ENCODE data around the gene TMEM101. TPM values are rescaled to one million over a fixed set of nuclear protein-coding genes. Genes with fewer than 3 reads are reported as not detected.

Gene TMEM101
- total and polyA plus RNA-seq, 2 experiments from 2014 or later, result 33.4 to 41.0 TPM

- Histone ChIP-seq H4K20me1 (ENCODE audit: insufficient read depth, poor library complexity, severe bottlenecking) (no peaks in the 10 kb centered on the region), H3K4me2 (peak overlapping the region; percentile 94), H3K36me3 (replicated peaks; ENCODE audit: insufficient read depth, low read depth) (no peaks in the 10 kb centered on the region), H2AFZ (peak overlapping the region; percentile 75), H3K4me1 (ENCODE audit: insufficient read depth) (peaks cover 21% of the 10 kb centered on the region), H3K27ac (peak overlapping the region; percentile 49), H3K79me2 (no peaks in the 10 kb centered on the region), H3K4me3 (peak overlapping the region; percentile 50), H3K9me3 (ENCODE audit: low read depth) (no peaks in the 10 kb centered on the region), H3K9me2 (replicated peaks; ENCODE audit: insufficient read depth) (no peaks in the 10 kb centered on the region), H3K27me3 (peaks cover 42% of the 10 kb centered on the region)
- WGBS (ENCODE audit: low lambda C conversion rate, missing lambda C conversion rate), result 0% methylated on average over 28 of the region's 40 CpGs
- TF ChIP-seq EZH2phosphoT487 (IDR thresholded peaks at IDR 0.05; ENCODE audit: low read depth, severe bottlenecking, unreplicated experiment) (peak; percentile 5), CTCF (IDR thresholded peaks at IDR 0.05; ENCODE audit: poor library complexity) (peak; percentile 66), EZH2 (IDR thresholded peaks at IDR 0.05; ENCODE audit: borderline replicate concordance) (no peak)
- peak; percentile 99 for DNase-seq (ENCODE audit: low spot score)
These were observed 8.0 kb downstream of the TMEM101 start for GRCh38 chr17:44006598-44007345.

GRCh38 chr17:44006272-44006597 lies 8.5 kb downstream of the TMEM101 start:
- H3K9me3 ChIP-seq (ENCODE audit: low read depth), result no peaks in the 10 kb centered on the region
- H3K27ac ChIP-seq, result no peak overlapping the region
- TF ChIP-seq EZH2 (IDR thresholded peaks at IDR 0.05; ENCODE audit: borderline replicate concordance) (no peak), EZH2phosphoT487 (IDR thresholded peaks at IDR 0.05; ENCODE audit: low read depth, severe bottlenecking, unreplicated experiment) (peak; percentile 31)
- H3K36me3 ChIP-seq (replicated peaks; ENCODE audit: insufficient read depth, low read depth), result no peaks in the 10 kb centered on the region
- H3K4me1 ChIP-seq (ENCODE audit: insufficient read depth), result peaks cover 21% of the 10 kb centered on the region
- no peak for DNase-seq (ENCODE audit: low spot score)
- no peaks in the 10 kb centered on the region for H3K9me2 ChIP-seq (replicated peaks; ENCODE audit: insufficient read depth)
- peak overlapping the region; percentile 75 for H2AFZ ChIP-seq
- H3K27me3 ChIP-seq, result peaks cover 42% of the 10 kb centered on the region
- WGBS (ENCODE audit: low lambda C conversion rate, missing lambda C conversion rate), result 4% methylated on average over 19 of the region's 21 CpGs
- no peaks in the 10 kb centered on the region for H4K20me1 ChIP-seq (ENCODE audit: insufficient read depth, poor library complexity, severe bottlenecking)
- H3K4me3 ChIP-seq, result peak overlapping the region; percentile 37
- no peaks in the 10 kb centered on the region for H3K79me2 ChIP-seq
- peak overlapping the region; percentile 94 for H3K4me2 ChIP-seq

- Histone ChIP-seq H3K4me2 (peak overlapping the region; percentile 94), H4K20me1 (ENCODE audit: insufficient read depth, poor library complexity, severe bottlenecking) (no peaks in the 10 kb centered on the region), H3K9me2 (replicated peaks; ENCODE audit: insufficient read depth) (no peaks in the 10 kb centered on the region), H3K27ac (no peak overlapping the region), H3K9me3 (ENCODE audit: low read depth) (no peaks in the 10 kb centered on the region), H3K27me3 (peaks cover 42% of the 10 kb centered on the region), H3K36me3 (replicated peaks; ENCODE audit: insufficient read depth, low read depth) (no peaks in the 10 kb centered on the region), H2AFZ (peak overlapping the region; percentile 75), H3K4me1 (ENCODE audit: insufficient read depth) (peaks cover 21% of the 10 kb centered on the region), H3K4me3 (peak overlapping the region; percentile 37), H3K79me2 (no peaks in the 10 kb centered on the region)
- 5% methylated on average over 42 of the region's 59 CpGs for WGBS (ENCODE audit: low lambda C conversion rate, missing lambda C conversion rate)
- peak; percentile 61 for DNase-seq (ENCODE audit: low spot score)
- TF ChIP-seq EZH2phosphoT487 (IDR thresholded peaks at IDR 0.05; ENCODE audit: low read depth, severe bottlenecking, unreplicated experiment) (no peak), EZH2 (IDR thresholded peaks at IDR 0.05; ENCODE audit: borderline replicate concordance) (peak; percentile 48), CTCF (IDR thresholded peaks at IDR 0.05; ENCODE audit: poor library complexity) (peak; percentile 27)
These were observed 9.1 kb downstream of the TMEM101 start for GRCh38 chr17:44005527-44006271.

Measured in hepatocyte (in vitro differentiated cells).